ENCODE measurements around the gene CCR5AS.

The CCR5AS gene

GRCh38 chr3:46442576-46443530, 36.0 kb upstream of the CCR5AS start:
- TF ChIP-seq CTCF (IDR thresholded peaks at IDR 0.05) (peak; percentile 38 to 64 (median 44)), POLR2A (IDR thresholded peaks at IDR 0.05) (no peak)
- Histone ChIP-seq H3K4me1 (no peaks in the 10 kb centered on the region), H3K9me3 (no peaks in the 10 kb centered on the region), H3K4me3 (no peak overlapping the region), H3K27ac (no peak overlapping the region), H3K27me3 (no peaks in the 10 kb centered on the region), H3K36me3 (no peaks in the 10 kb centered on the region)
- DNase-seq = peak in 1 of 2 donors; percentile 42
- intact Hi-C loops (cut with DNase I; ENCODE audit: low total_unique reads) = no loop called here

- Histone ChIP-seq H3K36me3 (no peaks in the 10 kb centered on the region), H3K4me3 (no peak overlapping the region), H3K4me1 (no peaks in the 10 kb centered on the region), H3K9me3 (no peaks in the 10 kb centered on the region), H3K27me3 (no peaks in the 10 kb centered on the region), H3K27ac (no peak overlapping the region)
- TF ChIP-seq POLR2A (IDR thresholded peaks at IDR 0.05) (no peak), CTCF (IDR thresholded peaks at IDR 0.05) (no peak)
- no peak for DNase-seq
- intact Hi-C loops (cut with DNase I; ENCODE audit: low total_unique reads) = no loop called here
Measured at GRCh38 chr3:46440531-46441294, 33.8 kb upstream of the CCR5AS start.

- Histone ChIP-seq H3K36me3 (no peaks in the 10 kb centered on the region), H3K9me3 (no peaks in the 10 kb centered on the region), H3K4me1 (no peaks in the 10 kb centered on the region), H3K4me3 (no peak overlapping the region), H3K27ac (no peak overlapping the region), H3K27me3 (no peaks in the 10 kb centered on the region)
- intact Hi-C loops (cut with DNase I; ENCODE audit: low total_unique reads) = no loop called here
- no peak for TF ChIP-seq POLR2A (IDR thresholded peaks at IDR 0.05)
- TF ChIP-seq CTCF (IDR thresholded peaks at IDR 0.05) = no peak
- no peak for DNase-seq
Measured at GRCh38 chr3:46438831-46439230, 32.0 kb upstream of the CCR5AS start.

- no peaks in the 10 kb centered on the region for H3K36me3 ChIP-seq
- intact Hi-C loops (cut with DNase I; ENCODE audit: low total_unique reads) = no loop called here
- no peak overlapping the region for H3K4me3 ChIP-seq
- no peaks in the 10 kb centered on the region for H3K27me3 ChIP-seq
- no peak for TF ChIP-seq POLR2A (IDR thresholded peaks at IDR 0.05)
- TF ChIP-seq CTCF (IDR thresholded peaks at IDR 0.05) = no peak
- DNase-seq = no peak
- no peak overlapping the region for H3K27ac ChIP-seq
- H3K9me3 ChIP-seq = no peaks in the 10 kb centered on the region
- H3K4me1 ChIP-seq = no peaks in the 10 kb centered on the region
Measured at GRCh38 chr3:46435081-46435726, 28.3 kb upstream of the CCR5AS start.

All from uterus (tissue), 3 donors.